ENCODE results near the gene ITPKC. TPM values are rescaled to one million over a fixed set of nuclear protein-coding genes. Genes with fewer than 3 reads are reported as not detected.
"Not testable (repeated sequence)": the region's sequence is repeated elsewhere in the genome, so short reads cannot be mapped to it uniquely, and the experiment has no call there.

ITPKC gene
- total RNA-seq, 1 donor from 2014 or later: 4.7 TPM

- intact Hi-C loops (cut with micrococcal nuclease): loop anchor here (1.0 to 10.0 kb wide), 8 partner anchors 24 to 680 kb away; partner anchors contain the start of genes ACTMAP, BCKDHA, C19orf47 and EXOSC5
These were observed 2.2 kb upstream of the ITPKC start for GRCh38 chr19:40714441-40715299.

- intact Hi-C loops (cut with micrococcal nuclease): loop anchor here (1.0 to 10.0 kb wide), 6 partner anchors 62 to 679 kb away; partner anchors contain the start of genes BCKDHA, C19orf47, EXOSC5 and PLD3
These were observed 856 bp upstream of the ITPKC start for GRCh38 chr19:40716031-40716481.

GRCh38 chr19:40717325-40717879 lies 490 bp downstream of the ITPKC start:
- intact Hi-C loops (cut with micrococcal nuclease): loop anchor here (2.0 to 10.0 kb wide), 5 partner anchors 105 to 677 kb away; partner anchors contain the start of genes BCKDHA, C19orf47, EXOSC5 and PLD3

GRCh38 chr19:40717880-40718773 lies 1.2 kb downstream of the ITPKC start:
- intact Hi-C loops (cut with micrococcal nuclease): loop anchor here (2.0 to 10.0 kb wide), 5 partner anchors 106 to 677 kb away; partner anchors contain the start of genes BCKDHA, C19orf47, EXOSC5 and PLD3

- intact Hi-C loops (cut with micrococcal nuclease): loop anchor here (5.0 to 10.0 kb wide), 4 partner anchors 107 to 676 kb away; partner anchors contain the start of genes BCKDHA, C19orf47, EXOSC5 and PLD3
These were observed 2.0 kb downstream of the ITPKC start for GRCh38 chr19:40718774-40719391.

GRCh38 chr19:40719414-40719894 lies 2.5 kb downstream of the ITPKC start:
- intact Hi-C loops (cut with micrococcal nuclease): loop anchor here (5.0 to 10.0 kb wide), 4 partner anchors 107 to 675 kb away; partner anchors contain the start of genes BCKDHA, C19orf47, EXOSC5 and PLD3

- intact Hi-C loops (cut with micrococcal nuclease): no loop called here
These were observed 4.2 kb downstream of the ITPKC start for GRCh38 chr19:40721140-40721486.

GRCh38 chr19:40721936-40722661 lies 5.2 kb downstream of the ITPKC start:
- intact Hi-C loops (cut with micrococcal nuclease): no loop called here

GRCh38 chr19:40723661-40724254 lies 6.8 kb downstream of the ITPKC start:
- intact Hi-C loops (cut with micrococcal nuclease): no loop called here

- intact Hi-C loops (cut with micrococcal nuclease): no loop called here
These were observed 7.4 kb downstream of the ITPKC start for GRCh38 chr19:40724315-40724714.

GRCh38 chr19:40724855-40725254 lies 7.9 kb downstream of the ITPKC start:
- intact Hi-C loops (cut with micrococcal nuclease): no loop called here

- intact Hi-C loops (cut with micrococcal nuclease): no loop called here
These were observed 9.4 kb downstream of the ITPKC start for GRCh38 chr19:40726279-40726678.

- intact Hi-C loops (cut with micrococcal nuclease): not testable (repeated sequence)
These were observed 13.2 kb downstream of the ITPKC start for GRCh38 chr19:40730065-40730464.

GRCh38 chr19:40732304-40732703 lies 15.4 kb downstream of the ITPKC start:
- intact Hi-C loops (cut with micrococcal nuclease): not testable (repeated sequence)

- intact Hi-C loops (cut with micrococcal nuclease): no loop called here
These were observed 16.2 kb downstream of the ITPKC start for GRCh38 chr19:40733149-40733548.

- intact Hi-C loops (cut with micrococcal nuclease): no loop called here
These were observed 18.3 kb downstream of the ITPKC start for GRCh38 chr19:40735013-40735771.

GRCh38 chr19:40736661-40737060 lies 19.7 kb downstream of the ITPKC start:
- intact Hi-C loops (cut with micrococcal nuclease): no loop called here

- intact Hi-C loops (cut with micrococcal nuclease): no loop called here
These were observed 20.3 kb downstream of the ITPKC start for GRCh38 chr19:40737102-40737644.
